Adrenal gland (tissue), 5 donors: ENCODE measurements around the gene RBMS1.

Source experiments
- POLR2A ChIP-seq, 2 donors: fragments of 450-650 bp; IDR thresholded peaks; one replicate each; pipeline ENCODE4 v1.6.1; 2017; ENCODE audit warnings: antibody characterized with exemption in 2 of 2, mild to moderate bottlenecking in 2 of 2, moderate library complexity in 1 of 2
- TF ChIP-seq, protein P1 (sequence below), 6 experiments: fragments of 450-650 bp in 4 of 6; fragments of 200-600 bp in 2 of 6; sonication (generic) in 1 of 6; IDR thresholded peaks; 1 replicate in 5 of 6; 2 replicates in 1 of 6; pipeline versions ENCODE4 v1.5.1 to v1.8.0; 2016 to 2021; ENCODE audit warnings: antibody characterized with exemption in 6 of 6, mild to moderate bottlenecking in 2 of 6, moderate library complexity in 1 of 6
- donor health status: DM: no; HTN: no; CAD: no.

DNA sequence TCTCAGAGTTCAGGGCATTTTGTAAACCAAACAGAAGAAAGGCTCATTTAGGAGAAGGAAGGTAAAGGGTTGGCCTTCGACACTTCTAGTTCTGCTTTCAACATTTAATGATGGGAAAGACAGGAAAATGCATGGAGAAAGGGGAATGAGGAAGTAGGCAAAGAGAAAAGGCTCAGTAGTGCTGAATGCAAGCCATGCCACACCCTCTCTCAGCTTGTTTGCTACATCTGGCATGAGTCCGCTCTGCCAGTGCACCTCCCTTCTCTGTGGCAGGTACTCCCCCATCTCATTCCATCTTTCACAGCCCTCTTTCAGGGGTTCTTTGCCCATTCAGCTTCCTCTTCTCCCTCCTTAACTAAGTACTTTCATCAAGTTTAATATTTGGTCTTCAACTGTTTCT lies 172.6 kb downstream of the RBMS1 start:
- TF ChIP-seq, protein P1, sequence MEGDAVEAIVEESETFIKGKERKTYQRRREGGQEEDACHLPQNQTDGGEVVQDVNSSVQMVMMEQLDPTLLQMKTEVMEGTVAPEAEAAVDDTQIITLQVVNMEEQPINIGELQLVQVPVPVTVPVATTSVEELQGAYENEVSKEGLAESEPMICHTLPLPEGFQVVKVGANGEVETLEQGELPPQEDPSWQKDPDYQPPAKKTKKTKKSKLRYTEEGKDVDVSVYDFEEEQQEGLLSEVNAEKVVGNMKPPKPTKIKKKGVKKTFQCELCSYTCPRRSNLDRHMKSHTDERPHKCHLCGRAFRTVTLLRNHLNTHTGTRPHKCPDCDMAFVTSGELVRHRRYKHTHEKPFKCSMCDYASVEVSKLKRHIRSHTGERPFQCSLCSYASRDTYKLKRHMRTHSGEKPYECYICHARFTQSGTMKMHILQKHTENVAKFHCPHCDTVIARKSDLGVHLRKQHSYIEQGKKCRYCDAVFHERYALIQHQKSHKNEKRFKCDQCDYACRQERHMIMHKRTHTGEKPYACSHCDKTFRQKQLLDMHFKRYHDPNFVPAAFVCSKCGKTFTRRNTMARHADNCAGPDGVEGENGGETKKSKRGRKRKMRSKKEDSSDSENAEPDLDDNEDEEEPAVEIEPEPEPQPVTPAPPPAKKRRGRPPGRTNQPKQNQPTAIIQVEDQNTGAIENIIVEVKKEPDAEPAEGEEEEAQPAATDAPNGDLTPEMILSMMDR (IDR thresholded peaks at IDR 0.05): no peak
- TF ChIP-seq POLR2A (IDR thresholded peaks at IDR 0.05): no peak
